ENCODE measurements around the gene MTMR11. TPM values are rescaled to one million over a fixed set of nuclear protein-coding genes. Genes with fewer than 3 reads are reported as not detected.

MTMR11 gene
- total and polyA plus RNA-seq, 2 of the 13 experiments (the other 11 are each of a cell fraction or from before 2014, with no cell fraction given) = 0.49 to 2.8 TPM

- peak; percentile 25; the same call in 1 of the 2 replicates for TF ChIP-seq ELF1 (CRISPR knock-in tag; IDR thresholded peaks at IDR 0.05)
- 0 out of 2 replicates have a peak, but pooled peaks have one; percentile 67 for TF ChIP-seq U2AF2 (IDR thresholded peaks at IDR 0.05; ENCODE audit: low read depth, low read length)
- 0 out of 2 replicates have a peak, but pooled peaks have one; percentile 14 for TF ChIP-seq CBX5 (CRISPR knock-in tag; IDR thresholded peaks at IDR 0.05; ENCODE audit: borderline replicate concordance)
- peak; percentile 25; the same call in 1 of the 2 replicates for TF ChIP-seq NFIC (IDR thresholded peaks at IDR 0.05; ENCODE audit: low read length)
- no peak for TF ChIP-seq SOX6 (IDR thresholded peaks at IDR 0.05)
- peak; percentile 19; the same call in 1 of the 2 replicates for TF ChIP-seq SOX6 (CRISPR knock-in tag; IDR thresholded peaks at IDR 0.05)
- no peak for TF ChIP-seq CBX1 (IDR thresholded peaks at IDR 0.05; ENCODE audit: low read depth)
- peak; percentile 10; the same call in 1 of the 2 replicates for TF ChIP-seq FOXM1 (CRISPR knock-in tag; IDR thresholded peaks at IDR 0.05)
- TF ChIP-seq ZSCAN20 (CRISPR knock-in tag; IDR thresholded peaks at IDR 0.05; ENCODE audit: borderline replicate concordance) = 0 out of 2 replicates have a peak, but pooled peaks have one; percentile 16
- peak; percentile 22; the same call in 1 of the 2 replicates for TF ChIP-seq ZNF724P (CRISPR knock-in tag; IDR thresholded peaks at IDR 0.05; ENCODE audit: borderline replicate concordance)
- TF ChIP-seq KLF6 (CRISPR knock-in tag; IDR thresholded peaks at IDR 0.05) = peak; percentile 11; the same call in 1 of the 2 replicates
- no peak for TF ChIP-seq ZNF121 (CRISPR knock-in tag; IDR thresholded peaks at IDR 0.05)
- peak; percentile 83; the same call in 1 of the 2 replicates for TF ChIP-seq ZNF598 (CRISPR knock-in tag; IDR thresholded peaks at IDR 0.05; ENCODE audit: borderline replicate concordance)
- TF ChIP-seq IKZF4 (CRISPR knock-in tag; IDR thresholded peaks at IDR 0.05; ENCODE audit: borderline replicate concordance, low read depth, not compliant biosample characterization) = peak; percentile 77
- TF ChIP-seq ATF1 (CRISPR knock-in tag; IDR thresholded peaks at IDR 0.05) = peak; percentile 72
- peak; percentile 97 for TF ChIP-seq SRSF4 (IDR thresholded peaks at IDR 0.05; ENCODE audit: low read depth, low read length, poor library complexity, severe bottlenecking)
- 0 out of 2 replicates have a peak, but pooled peaks have one; percentile 29 for TF ChIP-seq PCBP1 (IDR thresholded peaks at IDR 0.05; ENCODE audit: borderline replicate concordance, low read depth, low read length)
- 0 out of 2 replicates have a peak, but pooled peaks have one; percentile 7 for TF ChIP-seq ETV5 (CRISPR knock-in tag; IDR thresholded peaks at IDR 0.05; ENCODE audit: borderline replicate concordance)
- TF ChIP-seq ZNF337 (CRISPR knock-in tag; IDR thresholded peaks at IDR 0.05; ENCODE audit: borderline replicate concordance, low read depth) = 0 out of 2 replicates have a peak, but pooled peaks have one; percentile 30
- no peak for TF ChIP-seq TRIM22 (IDR thresholded peaks at IDR 0.05)
- TF ChIP-seq SP140L (CRISPR knock-in tag; IDR thresholded peaks at IDR 0.05; ENCODE audit: borderline replicate concordance) = no peak
- 0 out of 2 replicates have a peak, but pooled peaks have one; percentile 11 for TF ChIP-seq SMAD3 (CRISPR knock-in tag; IDR thresholded peaks at IDR 0.05)
- TF ChIP-seq POGZ (CRISPR knock-in tag; IDR thresholded peaks at IDR 0.05) = peak; percentile 25; the same call in 1 of the 2 replicates
- TF ChIP-seq ZKSCAN1 (IDR thresholded peaks at IDR 0.05; ENCODE audit: low read length) = no peak
- TF ChIP-seq ETV6 (CRISPR knock-in tag; conservative IDR thresholded peaks at IDR 0.05) = 0 out of 2 replicates have a peak, but pooled peaks have one; percentile 62
- no peak for TF ChIP-seq PBX2 (CRISPR knock-in tag; IDR thresholded peaks at IDR 0.05)
- TF ChIP-seq JARID2 (CRISPR knock-in tag; IDR thresholded peaks at IDR 0.05; ENCODE audit: insufficient replicate concordance) = no peak
- 0 out of 2 replicates have a peak, but pooled peaks have one; percentile 15 for TF ChIP-seq GATA4 (IDR thresholded peaks at IDR 0.05; ENCODE audit: borderline replicate concordance, low read depth)
- TF ChIP-seq GATAD1 (CRISPR knock-in tag; IDR thresholded peaks at IDR 0.05) = 0 out of 2 replicates have a peak, but pooled peaks have one; percentile 53
- peak; percentile 25 for TF ChIP-seq ZNF883 (CRISPR knock-in tag; IDR thresholded peaks at IDR 0.05; ENCODE audit: not compliant biosample characterization)
Measured at GRCh38 chr1:149887456-149888246, 49.0 kb downstream of the MTMR11 start (continued).
